ENCODE data around the gene CUTA. TPM values are rescaled to one million over a fixed set of nuclear protein-coding genes. Genes with fewer than 3 reads are reported as not detected.

Gene CUTA
- total RNA-seq, 4 donors from 2014 or later: 109 to 136 (median 123) TPM

- intact Hi-C loops (cut with DNase I): no loop called here
- no peaks in the 10 kb centered on the region for H3K27me3 ChIP-seq
- H3K27ac ChIP-seq (replicated peaks in 1 of 4): peak overlapping the region; percentile 13 to 77 (median 58)
- no peak for TF ChIP-seq POLR2AphosphoS5 (IDR thresholded peaks at IDR 0.05)
- no peak for TF ChIP-seq POLR2A (IDR thresholded peaks at IDR 0.05; ENCODE audit: low read depth)
- TF ChIP-seq CTCF (IDR thresholded peaks at IDR 0.05): no peak
- no peak for TF ChIP-seq EP300 (IDR thresholded peaks at IDR 0.05)
- no peaks in the 10 kb centered on the region for H3K9me3 ChIP-seq
- H3K4me3 ChIP-seq: no peak overlapping the region
- no peak for DNase-seq (ENCODE audit: extremely low spot score)
- H3K4me1 ChIP-seq: peaks cover 38 to 65% (median 61%) of the 10 kb centered on the region in 4 donors
- H3K36me3 ChIP-seq: peaks cover 24 to 32% (median 32%) of the 10 kb centered on the region in 4 donors
- 100% methylated on average over 1 of the region's 1 CpG for WGBS
These were observed 15.2 kb upstream of the CUTA start for GRCh38 chr6:33433001-33433543.

GRCh38 chr6:33432546-33432945 lies 14.6 kb upstream of the CUTA start:
- no peaks in the 10 kb centered on the region for H3K27me3 ChIP-seq
- peaks cover 38 to 67% (median 61%) of the 10 kb centered on the region in 4 donors for H3K4me1 ChIP-seq
- peak overlapping the region in 3 of 4 donors; percentile 13 to 77 (median 68) for H3K27ac ChIP-seq (replicated peaks in 1 of 4)
- TF ChIP-seq EP300 (IDR thresholded peaks at IDR 0.05) (no peak), POLR2AphosphoS5 (IDR thresholded peaks at IDR 0.05) (no peak), POLR2A (IDR thresholded peaks at IDR 0.05; ENCODE audit: low read depth) (no peak), CTCF (IDR thresholded peaks at IDR 0.05) (no peak)
- DNase-seq (ENCODE audit: extremely low spot score): no peak
- H3K9me3 ChIP-seq: no peaks in the 10 kb centered on the region
- H3K36me3 ChIP-seq: peaks cover 19 to 27% (median 26%) of the 10 kb centered on the region in 4 donors
- intact Hi-C loops (cut with DNase I): no loop called here
- H3K4me3 ChIP-seq: no peak overlapping the region
- WGBS: 72% methylated on average over 9 of the region's 10 CpGs

- H3K27me3 ChIP-seq: no peaks in the 10 kb centered on the region
- DNase-seq (ENCODE audit: extremely low spot score): no peak
- intact Hi-C loops (cut with DNase I): no loop called here
- peaks cover 42 to 73% (median 67%) of the 10 kb centered on the region in 4 donors for H3K4me1 ChIP-seq
- TF ChIP-seq EP300 (IDR thresholded peaks at IDR 0.05) (no peak), CTCF (IDR thresholded peaks at IDR 0.05) (no peak), POLR2A (IDR thresholded peaks at IDR 0.05; ENCODE audit: low read depth) (no peak), POLR2AphosphoS5 (IDR thresholded peaks at IDR 0.05) (no peak)
- peak overlapping the region in 3 of 4 donors; percentile 45 to 77 (median 68) for H3K27ac ChIP-seq (replicated peaks in 1 of 4)
- no peak overlapping the region for H3K4me3 ChIP-seq
- no peaks in the 10 kb centered on the region for H3K9me3 ChIP-seq
- H3K36me3 ChIP-seq: peaks cover 14 to 21% (median 21%) of the 10 kb centered on the region in 4 donors
- 37% methylated on average over 12 of the region's 12 CpGs for WGBS
These were observed 14.1 kb upstream of the CUTA start for GRCh38 chr6:33431880-33432541.

- H3K27ac ChIP-seq (replicated peaks in 1 of 4): peak overlapping the region; percentile 45 to 77 (median 58)
- WGBS: 3% methylated on average over 12 of the region's 12 CpGs
These were observed 13.3 kb upstream of the CUTA start for GRCh38 chr6:33430991-33431879.

More at GRCh38 chr6:33430991-33431879, 13.3 kb upstream of the CUTA start:
- H3K36me3 ChIP-seq: peaks cover 8 to 15% (median 14%) of the 10 kb centered on the region in 4 donors
- TF ChIP-seq POLR2A (IDR thresholded peaks at IDR 0.05; ENCODE audit: low read depth) (no peak), POLR2AphosphoS5 (IDR thresholded peaks at IDR 0.05) (peak in 1 of 2 donors; percentile 45)
- H3K9me3 ChIP-seq: no peaks in the 10 kb centered on the region
- H3K4me1 ChIP-seq: peaks cover 48 to 80% (median 75%) of the 10 kb centered on the region in 4 donors
- peak; percentile 93 for DNase-seq (ENCODE audit: extremely low spot score)
- intact Hi-C loops (cut with DNase I): no loop called here
- H3K27me3 ChIP-seq: no peaks in the 10 kb centered on the region
- H3K4me3 ChIP-seq: peak overlapping the region; percentile 15 to 34 (median 30)

All from esophagus muscularis mucosa (tissue), 4 donors.